ENCODE results near the gene KLHL3. TPM values are rescaled to one million over a fixed set of nuclear protein-coding genes. Genes with fewer than 3 reads are reported as not detected.

The KLHL3 gene
- total RNA-seq, 4 donors from 2014 or later, result 1.7 to 3.8 (median 3.1) TPM

DNA sequence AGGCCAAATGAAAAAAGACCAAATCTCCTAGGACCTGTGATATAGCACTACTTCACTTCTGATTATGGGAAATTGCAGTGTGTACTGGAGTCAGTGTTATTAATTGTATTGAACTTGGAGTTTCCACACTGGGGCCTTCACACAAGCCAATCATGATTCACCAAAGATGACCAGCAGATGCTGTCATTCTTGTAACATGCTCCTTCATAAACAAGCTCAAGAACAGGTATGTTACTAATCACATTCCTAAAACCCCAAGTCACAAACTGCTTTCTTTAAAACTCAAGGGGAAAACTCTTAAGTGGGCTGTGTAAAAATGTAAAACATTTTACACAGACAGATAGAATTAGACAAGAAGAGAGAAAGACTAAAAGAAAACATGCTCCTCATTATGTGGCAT is 5.6 kb downstream of the KLHL3 start:
- no peaks in the 10 kb centered on the region for H3K9me3 ChIP-seq
- no peaks in the 10 kb centered on the region for H3K36me3 ChIP-seq
- no peaks in the 10 kb centered on the region for H3K27me3 ChIP-seq
- H3K27ac ChIP-seq, result no peak overlapping the region
- TF ChIP-seq, protein P1, sequence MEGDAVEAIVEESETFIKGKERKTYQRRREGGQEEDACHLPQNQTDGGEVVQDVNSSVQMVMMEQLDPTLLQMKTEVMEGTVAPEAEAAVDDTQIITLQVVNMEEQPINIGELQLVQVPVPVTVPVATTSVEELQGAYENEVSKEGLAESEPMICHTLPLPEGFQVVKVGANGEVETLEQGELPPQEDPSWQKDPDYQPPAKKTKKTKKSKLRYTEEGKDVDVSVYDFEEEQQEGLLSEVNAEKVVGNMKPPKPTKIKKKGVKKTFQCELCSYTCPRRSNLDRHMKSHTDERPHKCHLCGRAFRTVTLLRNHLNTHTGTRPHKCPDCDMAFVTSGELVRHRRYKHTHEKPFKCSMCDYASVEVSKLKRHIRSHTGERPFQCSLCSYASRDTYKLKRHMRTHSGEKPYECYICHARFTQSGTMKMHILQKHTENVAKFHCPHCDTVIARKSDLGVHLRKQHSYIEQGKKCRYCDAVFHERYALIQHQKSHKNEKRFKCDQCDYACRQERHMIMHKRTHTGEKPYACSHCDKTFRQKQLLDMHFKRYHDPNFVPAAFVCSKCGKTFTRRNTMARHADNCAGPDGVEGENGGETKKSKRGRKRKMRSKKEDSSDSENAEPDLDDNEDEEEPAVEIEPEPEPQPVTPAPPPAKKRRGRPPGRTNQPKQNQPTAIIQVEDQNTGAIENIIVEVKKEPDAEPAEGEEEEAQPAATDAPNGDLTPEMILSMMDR (IDR thresholded peaks at IDR 0.05), result no peak
- no peak for TF ChIP-seq POLR2A (IDR thresholded peaks at IDR 0.05)
- no peak overlapping the region for H3K4me3 ChIP-seq
- peaks cover 0 to 17% (median 7%) of the 10 kb centered on the region in 3 donors for H3K4me1 ChIP-seq
- DNase-seq, result no peak
- intact Hi-C loops (cut with DNase I), result no loop called here

DNA sequence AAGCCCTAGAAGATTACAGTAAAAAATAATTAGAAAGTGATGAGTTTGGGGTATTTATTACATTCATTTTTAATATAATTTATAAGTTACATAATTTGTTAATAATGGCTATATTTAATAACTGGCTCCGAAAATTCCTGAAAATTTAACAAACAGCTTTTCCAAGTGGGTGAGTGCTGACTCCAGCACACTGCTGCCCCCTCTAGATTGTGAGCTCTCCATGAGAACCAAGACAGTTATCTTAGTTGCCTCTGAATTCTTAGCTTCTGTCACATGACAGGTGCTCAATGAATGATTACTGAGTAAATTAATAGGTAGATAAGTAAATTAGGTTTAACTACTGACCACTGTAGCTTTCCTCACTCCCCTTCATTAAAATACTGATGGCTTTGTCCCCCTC is 7.8 kb downstream of the KLHL3 start:
- Histone ChIP-seq H3K27ac (no peak overlapping the region), H3K4me1 (no peaks in the 10 kb centered on the region), H3K9me3 (no peaks in the 10 kb centered on the region), H3K36me3 (no peaks in the 10 kb centered on the region), H3K4me3 (no peak overlapping the region), H3K27me3 (no peaks in the 10 kb centered on the region)
- intact Hi-C loops (cut with DNase I), result no loop called here
- no peak for DNase-seq
- TF ChIP-seq, protein P1 (IDR thresholded peaks at IDR 0.05), result no peak
- TF ChIP-seq POLR2A (IDR thresholded peaks at IDR 0.05), result no peak
- WGBS, 2 donors, result 82 to 90% methylated on average over 1 of the region's 1 CpG

DNA sequence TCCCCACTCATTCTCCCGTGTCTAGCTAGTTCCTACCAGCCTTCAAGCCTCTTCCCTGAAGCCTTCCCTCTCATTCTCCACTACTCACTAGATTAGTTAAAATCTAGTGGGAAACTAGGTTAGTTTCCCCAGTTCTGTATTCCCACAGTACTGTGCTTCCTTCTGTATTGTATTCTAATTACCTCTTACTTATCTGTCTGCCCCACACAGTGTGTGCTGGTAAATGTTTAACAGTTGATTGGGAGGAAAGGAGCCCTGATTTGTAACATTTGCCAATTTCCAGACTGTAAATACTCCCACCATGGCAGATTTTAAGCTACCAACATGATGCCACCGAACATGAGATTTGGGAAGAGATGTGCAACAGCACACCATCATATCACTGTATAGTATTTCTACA is 8.3 kb downstream of the KLHL3 start:
- intact Hi-C loops (cut with DNase I), result no loop called here
- WGBS, 2 donors, result 88 to 97% methylated on average over 2 of the region's 2 CpGs
- Histone ChIP-seq H3K27me3 (no peaks in the 10 kb centered on the region), H3K36me3 (no peaks in the 10 kb centered on the region), H3K4me1 (no peaks in the 10 kb centered on the region), H3K27ac (no peak overlapping the region), H3K4me3 (no peak overlapping the region), H3K9me3 (no peaks in the 10 kb centered on the region)
- no peak for DNase-seq
- TF ChIP-seq, protein P1 (IDR thresholded peaks at IDR 0.05), result no peak
- TF ChIP-seq POLR2A (IDR thresholded peaks at IDR 0.05), result no peak

DNA sequence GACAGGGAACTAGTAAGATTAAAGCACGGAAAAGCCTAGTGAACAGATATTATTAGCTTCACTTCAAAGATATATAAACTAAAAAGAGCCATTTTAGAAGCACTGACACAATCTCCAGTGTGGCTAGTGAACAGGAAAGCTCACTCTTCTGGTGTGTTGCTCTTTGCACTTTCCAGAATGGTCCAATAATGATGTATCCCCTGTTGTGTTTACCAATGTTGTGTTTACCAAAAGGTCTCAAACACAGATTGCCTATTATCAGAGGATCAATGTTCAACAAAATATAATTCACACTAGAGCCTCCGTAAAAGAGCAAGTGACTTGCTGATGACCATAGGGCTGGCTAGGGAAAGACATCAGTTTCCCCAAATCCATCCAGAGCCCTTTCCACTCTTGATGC is 11.6 kb downstream of the KLHL3 start:
- Histone ChIP-seq H3K27me3 (no peaks in the 10 kb centered on the region), H3K36me3 (no peaks in the 10 kb centered on the region), H3K27ac (no peak overlapping the region), H3K4me1 (peaks cover 0 to 17% (median 0%) of the 10 kb centered on the region in 3 donors), H3K9me3 (no peaks in the 10 kb centered on the region), H3K4me3 (no peak overlapping the region)
- DNase-seq, result no peak
- TF ChIP-seq POLR2A (IDR thresholded peaks at IDR 0.05), result no peak
- TF ChIP-seq, protein P1 (IDR thresholded peaks at IDR 0.05), result no peak
- WGBS, 2 donors, result 76 to 85% methylated on average over 2 of the region's 2 CpGs
- intact Hi-C loops (cut with DNase I), result no loop called here

DNA sequence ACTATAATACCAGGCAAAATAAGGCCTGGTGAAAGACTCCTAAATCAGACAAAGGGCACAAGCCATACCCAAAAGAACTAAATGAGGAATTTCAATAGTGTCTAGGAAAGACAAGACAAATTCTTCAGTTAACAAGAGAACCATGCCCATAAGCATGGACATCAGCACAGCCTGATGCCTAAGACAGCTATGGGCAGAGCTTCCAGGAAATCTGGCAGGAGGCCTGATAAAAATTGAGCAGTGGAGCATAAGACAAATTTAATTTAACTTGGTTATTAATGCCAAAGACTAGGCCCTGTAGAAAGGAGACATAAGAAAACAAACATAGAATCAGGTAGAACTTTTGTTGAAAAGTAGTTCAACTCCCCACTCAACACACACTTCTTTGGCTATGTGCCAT is 17.3 kb downstream of the KLHL3 start:
- no peak for TF ChIP-seq POLR2A (IDR thresholded peaks at IDR 0.05)
- TF ChIP-seq, protein P1 (IDR thresholded peaks at IDR 0.05), result no peak
- Histone ChIP-seq H3K36me3 (peaks cover 0 to 6% (median 0%) of the 10 kb centered on the region in 3 donors), H3K4me1 (peaks cover 0 to 22% (median 0%) of the 10 kb centered on the region in 3 donors), H3K9me3 (peaks cover 0 to 5% (median 0%) of the 10 kb centered on the region in 3 donors), H3K4me3 (no peak overlapping the region), H3K27ac (no peak overlapping the region), H3K27me3 (no peaks in the 10 kb centered on the region)
- DNase-seq, result no peak
- intact Hi-C loops (cut with DNase I), result no loop called here

Data from esophagus squamous epithelium (tissue), 5 donors.